ENCODE data around the gene COL19A1.

Gene COL19A1

DNA sequence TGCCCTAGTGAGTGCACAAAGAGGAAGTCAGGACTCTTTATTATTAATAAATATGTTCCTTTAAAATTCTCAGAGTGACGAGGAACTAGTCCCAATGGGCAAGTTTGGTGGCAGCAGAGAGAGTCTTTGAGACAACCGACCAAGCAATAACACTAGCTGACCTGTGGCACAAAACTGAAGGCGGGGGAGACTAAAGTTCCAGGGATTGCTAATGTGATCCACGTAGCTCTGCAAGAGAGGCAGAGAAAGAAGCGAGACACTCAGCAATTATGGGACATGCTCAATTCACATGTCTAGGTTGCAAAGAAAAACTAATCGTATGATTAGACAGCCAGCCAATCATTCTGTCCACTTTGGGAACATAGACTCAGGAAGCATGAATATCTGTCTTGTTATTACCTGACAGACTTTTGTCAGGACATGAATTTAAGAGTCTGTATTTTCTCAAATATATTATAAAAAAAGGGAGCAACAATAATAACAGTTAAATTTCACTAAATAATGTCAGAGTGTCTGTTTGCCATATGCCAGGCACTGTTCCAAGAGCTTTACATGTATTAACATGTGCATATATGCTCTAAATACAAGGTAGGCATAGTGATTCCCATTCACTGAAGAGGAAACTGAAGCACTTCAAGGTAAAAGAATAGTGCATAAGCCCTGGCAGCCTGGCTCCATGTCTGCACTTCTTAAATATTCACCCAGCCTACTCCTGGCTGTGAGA lies 355.5 kb downstream of the COL19A1 start:
- DNase-seq (ENCODE audit: low read depth, low spot score), result no peak

DNA sequence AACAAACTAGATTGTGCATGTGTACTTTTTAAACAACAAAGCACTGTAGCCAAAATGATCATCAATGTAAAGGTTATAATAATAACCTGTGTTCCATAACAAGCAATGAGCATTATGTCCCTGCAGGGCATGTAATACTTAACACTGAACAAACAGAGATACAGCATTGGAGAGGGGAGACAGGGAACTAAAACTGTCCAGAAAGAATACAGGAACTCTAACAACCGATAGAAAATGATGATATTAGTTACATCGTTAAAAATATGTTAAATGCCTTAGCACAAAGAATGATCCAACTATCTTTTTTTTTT lies 356.0 kb downstream of the COL19A1 start:
- no peak for DNase-seq (ENCODE audit: low read depth, low spot score)

DNA sequence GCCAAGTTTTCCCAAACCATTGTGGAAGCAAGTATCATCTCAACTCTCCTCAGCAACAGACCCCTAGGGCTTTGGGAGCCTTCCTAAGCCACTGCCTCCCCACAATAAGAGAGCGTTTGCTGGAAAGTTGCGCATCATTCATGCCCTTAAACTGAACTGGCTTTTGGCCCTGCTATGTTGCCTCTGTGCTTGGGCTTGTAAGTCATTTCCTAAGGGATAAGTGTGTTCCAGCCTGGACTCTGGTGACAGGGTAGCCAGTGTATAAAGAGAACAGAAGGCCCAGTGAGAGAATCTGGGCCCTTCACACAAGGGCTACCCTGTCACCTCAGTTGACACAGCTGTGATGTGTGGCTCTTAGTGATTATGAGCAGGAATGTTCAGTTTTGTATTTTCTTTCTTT lies 358.7 kb downstream of the COL19A1 start:
- DNase-seq (ENCODE audit: low read depth, low spot score), result no peak

DNA sequence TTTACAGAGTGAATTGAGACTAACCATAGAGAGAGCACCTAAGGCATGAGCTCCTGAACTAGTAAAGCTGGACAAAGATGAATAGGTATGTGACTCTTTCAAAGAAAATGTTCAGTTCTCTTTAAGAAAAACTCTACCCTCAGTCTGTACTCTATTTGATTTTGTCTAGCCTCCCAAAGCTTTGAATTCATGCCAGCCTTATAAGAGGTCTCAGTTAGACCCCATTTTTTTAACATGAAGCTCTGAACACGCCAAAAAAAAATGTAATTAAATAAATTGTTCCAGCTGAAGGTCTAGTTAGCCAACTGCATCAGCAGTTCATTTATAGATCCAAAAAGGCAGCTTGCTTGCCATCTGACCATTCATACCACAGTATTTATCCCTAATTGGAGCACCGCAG lies 365.0 kb downstream of the COL19A1 start:
- DNase-seq (ENCODE audit: low read depth, low spot score), result no peak

DNA sequence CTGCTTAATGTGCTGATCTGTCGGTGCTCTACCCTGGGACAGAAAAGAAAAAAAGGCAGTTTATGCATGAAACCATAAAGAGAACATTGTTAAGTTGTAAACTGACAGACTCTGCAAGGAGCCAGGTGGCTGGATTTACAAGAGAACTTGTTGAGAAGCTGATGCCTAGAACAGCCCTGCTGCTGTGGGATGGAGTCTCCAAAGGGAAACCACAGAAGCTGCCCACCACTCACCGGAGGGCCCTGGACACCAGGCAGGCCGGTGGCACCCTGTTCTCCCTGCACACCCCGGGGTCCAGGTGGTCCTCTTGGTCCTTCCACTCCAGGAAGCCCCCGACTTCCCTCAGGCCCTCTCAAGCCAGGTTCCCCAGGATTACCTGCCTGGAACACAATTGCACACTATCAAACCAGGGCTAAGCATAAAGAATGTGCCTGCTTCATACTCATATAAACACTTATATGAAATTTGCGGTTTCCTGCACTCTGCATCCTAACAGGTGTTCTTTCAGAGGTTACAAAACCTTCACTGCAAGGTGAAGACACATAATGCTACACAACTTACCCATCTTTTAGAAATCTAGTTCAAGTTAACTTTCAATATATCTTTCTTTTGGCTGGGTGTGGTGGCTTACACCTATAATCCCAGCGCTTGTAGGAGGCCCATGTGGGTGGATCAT lies 368.3 kb downstream of the COL19A1 start:
- no peak for DNase-seq (ENCODE audit: low read depth, low spot score)

DNA sequence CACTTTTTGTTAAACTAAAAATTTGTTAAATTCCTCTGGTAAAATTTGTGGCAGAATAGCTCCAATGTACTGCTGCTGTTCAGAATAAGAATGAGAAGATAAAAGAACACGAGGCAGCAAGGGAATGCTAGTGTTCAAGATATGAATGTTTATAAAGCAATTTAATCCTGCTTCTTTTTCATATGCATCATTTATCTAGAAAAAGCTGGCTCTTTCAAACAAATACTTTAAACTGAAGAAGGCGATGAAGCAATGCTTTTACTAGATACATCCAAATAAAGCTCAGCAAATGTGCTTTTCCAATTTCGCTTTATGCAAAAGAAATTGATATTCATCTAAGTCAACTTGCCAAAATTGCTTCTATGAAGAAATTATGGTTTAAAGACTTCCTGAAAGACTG lies 370.0 kb downstream of the COL19A1 start:
- DNase-seq (ENCODE audit: low read depth, low spot score), result no peak

DNA sequence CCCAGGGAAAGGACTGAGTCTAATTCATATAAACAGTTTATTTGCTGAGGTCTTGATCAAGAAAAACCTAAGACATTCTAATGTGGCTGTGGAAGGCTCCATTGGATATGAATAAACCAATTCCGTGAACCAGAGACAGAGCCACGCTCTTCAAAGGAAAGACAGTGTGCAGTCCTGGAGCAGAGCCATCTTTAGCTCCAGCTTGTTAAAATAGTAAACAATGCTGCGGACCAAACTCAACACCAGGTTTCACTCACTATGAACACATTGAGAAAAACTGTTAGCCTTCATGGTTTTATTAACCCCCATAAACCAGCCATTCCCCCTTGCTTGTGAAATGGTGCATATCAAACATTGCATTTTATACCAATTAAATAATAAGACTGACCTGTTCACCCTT lies 374.7 kb downstream of the COL19A1 start:
- DNase-seq (ENCODE audit: low read depth, low spot score), result no peak

DNA sequence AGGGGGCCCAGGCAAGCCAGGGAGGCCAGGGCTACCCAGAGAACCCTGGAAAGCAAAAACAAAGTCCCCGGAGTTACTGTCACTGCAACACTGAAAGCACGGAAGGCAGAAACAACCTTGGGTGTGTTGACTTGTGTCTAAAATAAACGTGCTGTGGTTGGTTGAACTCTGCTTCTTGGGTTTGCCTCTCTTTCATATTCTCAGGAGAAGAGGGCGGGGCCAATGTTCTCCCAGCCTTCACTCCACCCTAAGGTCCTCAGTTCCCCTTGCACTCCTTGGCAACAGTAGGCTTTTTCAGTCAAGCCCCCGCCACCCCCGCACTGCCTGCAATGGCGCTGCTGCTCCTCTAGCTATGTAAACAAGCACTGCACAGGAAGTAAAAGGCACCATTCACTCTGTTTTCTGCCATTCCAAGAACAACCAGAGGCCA lies 375.6 kb downstream of the COL19A1 start:
- no peak for DNase-seq (ENCODE audit: low read depth, low spot score)

DNA sequence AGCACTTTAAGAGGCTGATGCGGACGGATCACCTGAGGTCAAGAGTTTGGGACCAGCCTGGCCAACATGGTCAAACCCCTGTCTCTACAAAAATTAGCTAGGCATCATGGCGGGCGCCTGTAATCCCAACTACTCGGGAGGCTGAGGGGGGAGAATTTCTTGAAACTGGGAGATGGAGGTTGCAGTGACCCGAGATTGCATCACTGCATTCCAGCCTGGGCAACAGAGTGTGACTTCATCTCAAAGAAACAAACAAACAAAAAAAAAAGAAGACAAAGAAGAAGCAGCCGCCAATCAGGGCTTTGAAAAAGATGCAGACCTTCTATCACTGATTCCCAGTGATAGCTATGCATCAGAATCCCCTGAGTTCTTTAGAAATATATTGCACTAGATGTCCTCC lies 379.8 kb downstream of the COL19A1 start:
- no peak for DNase-seq (ENCODE audit: low read depth, low spot score)

DNA sequence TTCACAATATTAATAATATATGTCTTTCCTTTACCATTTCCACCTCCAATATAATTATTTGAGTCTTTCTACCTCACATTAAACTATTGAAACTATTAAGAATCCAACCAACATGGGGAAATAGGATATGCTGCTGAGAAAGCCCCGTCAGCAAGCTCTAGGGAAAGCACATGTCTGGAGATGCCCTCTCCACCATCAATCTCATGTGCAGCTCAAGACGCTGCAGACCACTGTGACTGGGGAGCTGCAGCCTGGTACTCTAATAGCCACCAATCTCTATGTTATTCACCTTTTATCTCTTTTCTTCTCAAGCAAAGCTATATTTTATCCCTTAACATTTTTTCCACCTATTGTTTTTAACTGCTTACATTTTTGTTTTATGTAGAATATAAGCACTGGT lies 386.2 kb downstream of the COL19A1 start:
- no peak for DNase-seq (ENCODE audit: low read depth, low spot score)

DNA sequence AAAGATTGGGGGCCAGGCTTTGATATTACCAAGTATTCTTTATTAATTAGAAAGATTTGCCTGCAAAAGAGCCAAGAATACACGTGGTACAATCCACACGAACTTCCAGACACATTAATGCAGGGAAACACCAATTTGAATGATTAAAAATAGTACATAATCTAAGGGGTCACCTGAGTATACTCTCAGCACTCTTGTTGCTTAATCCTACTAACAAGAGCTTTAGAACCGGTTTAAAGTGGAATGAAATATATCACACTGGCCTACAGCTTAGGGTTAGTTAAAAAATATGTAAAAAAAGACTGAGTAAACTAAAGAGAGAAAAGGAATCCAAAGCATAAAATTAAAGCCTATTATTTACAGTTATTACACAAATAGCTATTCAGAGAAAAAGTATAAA lies 387.6 kb downstream of the COL19A1 start:
- no peak for DNase-seq (ENCODE audit: low read depth, low spot score)

DNA sequence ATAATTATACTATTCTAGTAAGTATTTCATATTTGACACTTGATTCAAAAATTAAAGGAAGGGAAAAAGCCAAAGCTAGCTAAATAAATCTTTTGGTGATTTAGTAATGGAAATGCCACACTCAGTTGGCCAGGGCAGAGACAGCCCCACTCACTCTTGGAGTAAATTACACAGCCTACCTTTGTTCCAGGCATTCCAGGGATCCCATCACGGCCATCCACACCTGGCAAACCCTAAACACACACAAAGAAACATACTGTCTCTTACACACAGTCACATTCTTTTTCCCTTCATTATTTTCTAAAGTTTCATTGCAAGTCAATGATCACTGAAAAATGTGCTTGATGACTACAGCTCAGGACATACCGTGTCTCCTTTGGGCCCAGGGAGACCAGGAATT lies 388.4 kb downstream of the COL19A1 start:
- no peak for DNase-seq (ENCODE audit: low read depth, low spot score)

DNA sequence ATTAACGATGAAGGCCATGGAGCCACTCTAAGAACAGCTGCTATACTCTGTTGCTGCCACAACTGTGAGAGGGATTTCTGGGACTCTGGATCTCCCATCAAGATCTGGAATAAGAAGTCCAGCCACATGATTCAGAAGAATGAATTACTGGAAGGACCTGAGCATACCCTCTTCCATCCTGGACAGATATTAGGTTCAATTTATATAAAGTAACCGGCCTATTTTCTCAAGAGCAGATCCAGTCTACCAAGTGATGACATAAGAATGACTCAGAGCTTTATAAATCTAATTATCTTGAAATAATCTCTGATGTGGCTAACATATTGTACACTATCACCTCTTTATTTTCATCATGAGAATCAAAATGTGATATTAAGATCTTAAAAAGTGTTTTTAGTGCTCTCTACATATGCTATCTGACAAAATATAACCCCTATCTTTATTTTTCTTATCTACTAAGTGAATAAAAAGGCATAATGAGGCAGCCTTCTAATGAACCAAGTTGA lies 391.5 kb downstream of the COL19A1 start:
- no peak for DNase-seq (ENCODE audit: low read depth, low spot score)

DNA sequence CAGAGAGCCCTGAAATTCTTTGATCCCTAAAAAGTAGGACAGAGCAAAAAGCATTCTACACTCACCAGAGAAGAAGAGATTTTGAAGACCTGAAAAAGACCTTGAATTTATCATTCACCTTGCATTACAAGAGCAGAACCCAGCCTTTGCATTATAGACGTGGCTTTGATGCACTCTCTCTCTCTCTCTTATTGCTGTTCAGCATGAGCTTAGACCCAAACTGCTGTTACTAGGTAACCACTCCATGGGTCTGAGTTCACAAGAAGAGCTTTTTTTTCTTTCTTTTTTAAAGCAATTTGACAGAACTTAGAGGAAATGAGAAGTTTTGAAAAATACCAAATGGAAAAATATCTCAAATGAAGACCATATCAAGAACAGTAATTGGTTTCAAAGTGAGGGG lies 392.1 kb downstream of the COL19A1 start:
- no peak for DNase-seq (ENCODE audit: low read depth, low spot score)

All from activated CD4-positive, CD25-positive, alpha-beta regulatory T cell treated with anti-CD3 and anti-CD28 coated beads, Interleukin-2, amount 50 U/mL, for 16 hours (primary cell).